ES-I3 (cell line): Measurements from ENCODE around the gene MACF1.
"Not testable (repeated sequence)": the region's sequence is repeated elsewhere in the genome, so short reads cannot be mapped to it uniquely, and the experiment has no call there.

Experiments used
- H3K36me3 ChIP-seq: 2 replicates; pipeline ENCODE4 v1.6.1; 2013; ENCODE audit warnings: mild to moderate bottlenecking, low read length, control low read depth, moderate library complexity; ENCODE audit not compliant: insufficient read depth
- H3K4me1 ChIP-seq: 2 replicates; pipeline ENCODE4 v1.6.1; 2013; ENCODE audit warnings: mild to moderate bottlenecking, control low read depth, low read length; ENCODE audit not compliant: insufficient read depth
- H3K9ac ChIP-seq: 2 replicates; pipeline ENCODE4 v1.6.1; 2013; ENCODE audit warnings: low read depth, mild to moderate bottlenecking, low read length, moderate library complexity
- H3K9me3 ChIP-seq: 2 replicates; pipeline ENCODE4 v1.6.1; 2013; ENCODE audit warnings: mild to moderate bottlenecking, low read length, moderate library complexity; ENCODE audit not compliant: control insufficient read depth, insufficient read depth

The MACF1 gene

DNA sequence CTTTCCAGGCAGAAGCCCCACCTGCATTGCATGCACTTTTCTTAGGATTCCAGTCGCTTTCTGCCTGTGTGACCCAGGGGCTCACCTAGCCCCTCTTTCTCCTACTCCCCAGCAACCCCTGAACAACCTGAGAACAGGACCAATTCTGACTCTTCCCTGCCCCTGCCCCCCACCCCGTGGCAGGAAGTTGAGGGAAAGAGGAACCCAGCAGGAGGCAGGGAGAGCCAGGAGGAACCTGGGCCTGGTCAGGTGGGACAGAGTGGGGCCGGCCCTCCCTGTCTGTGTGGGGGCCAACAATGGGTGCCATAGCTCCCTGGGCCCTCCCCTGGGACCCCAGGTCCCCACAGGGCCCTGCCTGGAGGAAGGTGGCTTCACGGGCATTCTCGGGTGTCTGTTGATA lies 293.1 kb downstream of the MACF1 start:
- Histone ChIP-seq H3K9me3 (no peaks in the 10 kb centered on the region), H3K4me1 (0 out of 2 replicates have a peak, but pooled peaks cover 8% of the 10 kb centered on the region), H3K9ac (no peak overlapping the region), H3K36me3 (no peaks in the 10 kb centered on the region)

DNA sequence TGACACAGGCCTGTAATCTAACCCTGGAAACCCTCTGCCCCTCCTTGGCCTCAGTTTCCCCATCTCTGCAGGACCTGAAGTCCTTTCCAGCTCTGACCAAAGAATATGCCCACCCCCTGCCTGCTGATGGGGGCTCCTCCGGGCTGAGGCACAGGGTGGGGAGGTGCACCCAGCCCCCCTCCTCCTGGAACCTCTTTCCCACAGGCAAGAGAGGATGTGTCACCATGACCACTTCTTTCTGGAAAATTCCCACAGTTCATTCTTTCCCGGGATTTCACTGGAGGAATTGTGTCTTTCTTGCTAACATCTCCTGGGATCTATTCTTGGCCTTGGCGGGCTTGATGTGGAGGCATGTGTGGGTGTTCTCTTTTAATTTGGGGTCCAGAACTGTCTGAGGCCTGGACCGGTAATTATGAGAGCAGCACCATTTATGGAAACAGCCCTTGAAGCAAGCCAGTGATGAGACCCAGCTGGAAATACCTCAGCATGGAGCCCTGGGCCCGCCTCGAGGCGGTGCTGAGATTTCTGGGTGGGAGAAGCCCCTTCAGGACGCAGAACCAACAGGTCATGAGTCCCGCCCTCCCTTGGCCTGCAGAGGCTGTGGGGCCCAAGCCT lies 293.7 kb downstream of the MACF1 start:
- not testable (repeated sequence) for H3K4me1 ChIP-seq, H3K36me3 ChIP-seq, H3K9ac ChIP-seq, H3K9me3 ChIP-seq

DNA sequence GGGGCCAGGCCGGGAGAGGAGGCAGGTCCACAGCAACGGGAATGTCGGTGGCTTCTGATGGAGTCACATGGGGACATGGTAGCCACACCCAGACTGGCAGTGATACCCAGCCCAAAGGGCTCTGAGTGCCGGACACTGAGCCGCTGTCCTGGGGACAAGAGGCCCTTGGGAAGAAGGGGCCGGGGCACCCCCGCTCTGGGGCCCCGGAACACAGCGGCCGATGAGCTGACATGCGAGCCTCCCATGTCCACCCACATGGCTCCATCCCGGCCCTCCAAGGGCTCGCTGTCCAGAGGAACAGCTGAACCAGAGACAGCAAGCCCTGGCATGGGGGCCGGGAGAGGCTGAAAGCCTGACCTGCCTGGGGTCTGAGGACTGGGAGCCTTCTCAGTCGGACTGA lies 294.3 kb downstream of the MACF1 start:
- not testable (repeated sequence) for H3K36me3 ChIP-seq, H3K9me3 ChIP-seq, H3K9ac ChIP-seq, H3K4me1 ChIP-seq

DNA sequence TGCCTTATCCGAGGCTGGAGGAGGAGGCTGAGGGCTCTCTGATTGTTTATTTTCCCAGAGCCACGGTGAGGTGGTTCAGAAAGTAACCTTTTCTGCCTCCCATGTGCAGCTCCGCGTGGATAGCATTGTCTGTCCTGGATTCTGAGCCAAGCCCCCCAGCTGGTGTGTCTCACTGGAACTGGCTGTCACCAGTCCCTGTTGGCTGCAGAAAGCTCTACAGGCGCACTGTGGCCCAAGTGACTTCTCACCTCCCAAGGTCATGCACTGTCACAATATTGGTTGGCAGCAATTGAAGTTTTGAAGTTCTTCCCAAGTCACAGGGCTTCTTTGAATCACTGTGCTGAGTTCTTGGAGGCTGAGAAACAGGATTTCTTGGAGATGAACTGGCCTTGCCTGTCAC lies 295.2 kb downstream of the MACF1 start:
- H3K36me3 ChIP-seq: no peaks in the 10 kb centered on the region
- H3K4me1 ChIP-seq: 0 out of 2 replicates have a peak, but pooled peaks cover 8% of the 10 kb centered on the region
- H3K9me3 ChIP-seq: no peaks in the 10 kb centered on the region
- no peak overlapping the region for H3K9ac ChIP-seq

DNA sequence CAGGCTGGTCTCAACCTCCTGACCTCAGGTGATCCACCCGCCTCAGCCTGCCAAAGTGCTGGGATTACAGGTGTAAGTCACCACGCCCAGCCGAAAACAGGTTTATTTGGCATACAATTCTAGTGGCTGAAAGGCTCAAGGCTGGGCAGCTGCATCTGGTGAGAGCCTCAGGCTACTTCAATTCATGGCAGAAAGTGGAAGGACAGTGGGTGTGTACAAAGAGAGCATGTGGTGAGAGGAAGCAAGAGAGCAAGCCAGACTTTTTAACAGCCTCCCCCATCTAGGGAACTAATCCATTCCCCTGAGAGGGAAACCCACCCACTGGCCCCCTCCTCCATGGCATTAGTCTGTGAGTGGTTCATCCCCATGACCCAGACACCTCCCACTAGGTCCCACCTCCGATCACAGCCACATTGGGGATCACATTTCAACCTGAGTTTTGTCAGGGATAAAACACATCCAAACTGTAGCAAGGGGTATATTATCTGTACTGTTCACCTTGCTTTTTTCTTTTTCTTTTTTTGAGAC lies 296.4 kb downstream of the MACF1 start:
- Histone ChIP-seq H3K9me3 (no peaks in the 10 kb centered on the region), H3K9ac (no peak overlapping the region), H3K36me3 (no peaks in the 10 kb centered on the region), H3K4me1 (0 out of 2 replicates have a peak, but pooled peaks cover 8% of the 10 kb centered on the region)

DNA sequence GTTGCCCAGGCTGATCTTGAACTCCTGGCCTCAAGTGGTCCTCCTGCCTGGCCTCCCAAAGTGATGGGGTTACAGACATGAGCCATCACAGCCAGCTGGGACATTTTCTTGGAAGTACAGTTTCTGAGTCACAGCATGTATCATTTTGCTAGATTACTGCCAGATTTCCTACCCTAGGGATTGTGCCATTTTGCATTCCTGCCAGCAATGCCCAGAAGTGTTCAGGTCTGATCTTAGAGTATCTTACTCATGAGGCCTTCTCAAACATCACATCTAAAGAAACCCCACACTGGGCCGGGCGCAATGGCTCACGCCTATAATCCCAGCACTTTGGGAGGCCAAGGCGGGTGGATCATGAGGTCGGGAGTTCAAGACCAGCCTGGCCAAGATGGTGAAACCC lies 297.2 kb downstream of the MACF1 start:
- Histone ChIP-seq H3K9ac (no peak overlapping the region), H3K9me3 (no peaks in the 10 kb centered on the region), H3K4me1 (0 out of 2 replicates have a peak, but pooled peaks cover 8% of the 10 kb centered on the region), H3K36me3 (no peaks in the 10 kb centered on the region)

DNA sequence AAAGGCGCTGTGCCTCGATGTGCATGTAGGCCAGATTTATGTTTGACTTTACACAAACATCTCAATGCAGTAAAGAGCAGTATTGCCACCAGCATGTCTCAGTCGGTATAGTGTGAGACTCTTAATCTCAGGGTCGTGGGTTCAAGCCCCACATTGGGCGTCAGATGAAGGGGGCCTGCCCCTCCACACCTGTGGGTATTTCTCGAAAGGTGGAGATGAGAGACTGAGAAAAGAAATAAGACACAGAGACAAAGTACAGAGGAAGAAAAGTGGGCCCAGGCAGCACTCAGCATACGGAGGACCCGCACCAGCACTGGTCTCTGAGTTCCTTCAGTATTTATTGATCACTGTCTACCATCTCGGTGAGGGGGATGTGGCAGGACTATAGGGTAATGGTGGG lies 299.9 kb downstream of the MACF1 start:
- not testable (repeated sequence) for H3K4me1 ChIP-seq, H3K9me3 ChIP-seq, H3K9ac ChIP-seq, H3K36me3 ChIP-seq

DNA sequence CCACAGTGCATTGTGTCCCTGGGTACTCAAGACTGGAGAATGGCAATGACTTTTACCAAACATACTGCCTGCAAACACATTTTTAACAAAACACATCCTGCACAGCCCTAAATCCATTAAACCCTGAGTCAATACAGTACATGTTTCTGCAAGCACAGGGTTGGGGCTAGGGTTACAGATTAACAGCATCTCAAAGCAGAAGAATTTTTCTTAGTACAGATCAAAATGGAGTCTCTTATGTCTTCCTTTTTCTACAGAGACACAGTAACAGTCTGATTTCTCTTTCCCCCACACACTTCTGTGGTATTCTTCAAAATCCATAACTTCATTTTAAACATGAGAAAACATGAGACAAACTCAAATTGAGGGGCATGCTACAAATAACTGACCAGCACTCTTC lies 300.8 kb downstream of the MACF1 start:
- Histone ChIP-seq H3K4me1 (no peaks in the 10 kb centered on the region; the same call in 1 of the 2 replicates), H3K36me3 (no peaks in the 10 kb centered on the region), H3K9ac (no peak overlapping the region), H3K9me3 (no peaks in the 10 kb centered on the region)

DNA sequence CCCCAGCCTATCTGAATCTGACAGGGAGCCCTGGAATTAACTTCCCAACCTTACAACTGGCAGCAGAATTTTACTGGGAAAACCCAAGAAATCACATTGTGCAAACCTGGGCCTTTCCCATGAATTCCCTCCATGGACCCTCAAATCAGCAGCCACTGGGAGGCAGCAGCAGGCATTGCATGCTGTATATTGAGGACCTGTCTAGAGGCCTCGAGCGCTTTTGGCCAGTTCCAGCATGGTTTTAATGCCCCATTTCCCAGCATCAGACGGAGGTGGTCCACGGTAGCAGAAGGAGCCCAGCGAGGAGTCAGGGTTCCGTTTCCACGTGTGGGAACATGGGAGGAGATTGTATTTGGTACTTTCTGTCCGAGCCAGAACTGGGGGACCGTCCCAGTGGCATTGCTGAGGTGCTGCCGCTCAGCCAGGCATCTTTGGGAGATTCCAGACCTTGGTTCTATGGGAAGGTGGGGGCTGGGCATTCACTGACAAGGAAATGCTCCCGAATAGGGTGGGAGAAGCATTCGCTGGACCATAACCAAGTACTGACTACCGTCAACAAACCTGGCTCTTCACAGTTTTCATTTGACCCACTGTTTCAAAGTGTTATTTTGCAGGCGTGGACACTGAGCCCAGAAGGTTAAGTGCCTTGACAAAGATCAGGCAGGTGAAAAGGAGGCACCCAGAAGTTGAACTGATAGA lies 302.9 kb downstream of the MACF1 start:
- no peaks in the 10 kb centered on the region; the same call in 1 of the 2 replicates for H3K4me1 ChIP-seq
- H3K9ac ChIP-seq: no peak overlapping the region
- H3K9me3 ChIP-seq: no peaks in the 10 kb centered on the region
- no peaks in the 10 kb centered on the region for H3K36me3 ChIP-seq

DNA sequence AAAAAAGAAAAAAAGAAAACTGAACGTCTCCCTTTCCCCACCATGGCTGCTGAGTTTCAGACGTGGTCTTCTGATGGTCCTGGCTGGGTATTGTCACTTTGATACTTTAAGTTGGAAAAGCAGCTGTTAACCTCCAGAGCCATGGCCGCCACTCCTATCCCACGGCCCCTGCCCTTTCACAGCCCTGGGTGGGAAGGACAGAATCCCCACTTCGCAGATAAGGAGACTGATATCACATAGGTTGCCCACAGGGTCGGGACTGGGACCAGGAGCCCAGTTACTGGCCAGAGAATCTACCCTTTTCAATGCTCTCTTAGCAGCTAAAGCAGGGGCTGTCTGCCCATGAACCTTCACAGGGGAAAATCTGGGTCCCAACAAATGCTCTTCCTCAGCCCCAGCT lies 303.8 kb downstream of the MACF1 start:
- no peaks in the 10 kb centered on the region for H3K9me3 ChIP-seq
- no peaks in the 10 kb centered on the region; the same call in 1 of the 2 replicates for H3K4me1 ChIP-seq
- no peaks in the 10 kb centered on the region for H3K36me3 ChIP-seq
- no peak overlapping the region for H3K9ac ChIP-seq

DNA sequence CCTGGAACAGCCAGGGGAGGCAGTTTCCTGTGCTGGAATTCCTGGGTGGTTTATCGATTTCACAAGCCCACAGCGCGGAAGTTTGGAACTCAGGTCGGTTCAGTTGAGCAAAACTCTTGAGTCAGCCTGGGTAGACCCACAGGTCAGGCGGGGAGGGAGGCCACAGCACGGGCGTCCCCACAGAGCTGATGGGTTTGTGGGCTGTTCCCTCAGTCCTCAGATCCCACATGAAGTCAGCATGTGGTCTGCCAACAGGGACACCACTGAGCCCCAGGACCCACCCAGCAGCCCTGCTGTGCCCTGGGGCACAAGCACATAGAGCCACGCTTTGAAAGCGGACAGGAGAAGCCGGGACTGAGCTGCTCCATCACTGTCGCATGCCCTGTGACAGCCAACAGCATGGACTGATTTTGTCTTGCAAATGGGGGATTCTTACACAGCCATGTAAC lies 304.4 kb downstream of the MACF1 start:
- Histone ChIP-seq H3K4me1 (no peaks in the 10 kb centered on the region; the same call in 1 of the 2 replicates), H3K9me3 (no peaks in the 10 kb centered on the region), H3K9ac (no peak overlapping the region), H3K36me3 (no peaks in the 10 kb centered on the region)

DNA sequence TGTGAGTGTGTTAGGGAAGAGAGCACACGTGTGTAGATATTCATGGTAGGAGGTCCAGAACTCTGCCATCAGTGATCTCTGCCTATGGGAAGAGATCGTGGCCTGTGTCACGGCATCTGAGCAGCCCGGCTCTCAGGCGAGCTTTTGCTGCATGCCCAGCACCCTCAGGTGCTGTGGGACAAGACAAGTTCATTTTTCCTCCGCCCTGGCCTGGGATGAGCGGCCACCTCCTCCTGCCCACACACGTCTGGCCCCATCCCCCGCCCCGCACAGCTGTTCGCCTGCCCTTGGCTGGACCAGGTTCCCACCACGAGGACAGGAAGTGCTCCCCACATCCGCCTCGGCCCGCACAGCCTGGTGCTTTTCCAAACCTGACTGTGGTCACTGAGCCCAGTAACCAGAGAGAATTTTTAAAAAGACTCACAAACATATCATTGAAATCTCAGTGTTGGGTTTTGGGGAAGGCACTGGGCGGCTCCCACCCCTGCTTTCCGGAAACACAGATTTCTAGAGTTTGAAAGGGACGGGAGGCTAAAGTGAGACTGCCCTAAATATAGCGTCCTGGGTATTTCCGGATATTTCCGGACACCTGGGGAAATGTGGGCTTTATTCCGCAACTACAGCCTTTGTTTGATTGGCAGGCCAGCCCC lies 305.0 kb downstream of the MACF1 start:
- H3K36me3 ChIP-seq: no peaks in the 10 kb centered on the region
- no peak overlapping the region for H3K9ac ChIP-seq
- no peaks in the 10 kb centered on the region for H3K9me3 ChIP-seq
- H3K4me1 ChIP-seq: no peaks in the 10 kb centered on the region; the same call in 1 of the 2 replicates

DNA sequence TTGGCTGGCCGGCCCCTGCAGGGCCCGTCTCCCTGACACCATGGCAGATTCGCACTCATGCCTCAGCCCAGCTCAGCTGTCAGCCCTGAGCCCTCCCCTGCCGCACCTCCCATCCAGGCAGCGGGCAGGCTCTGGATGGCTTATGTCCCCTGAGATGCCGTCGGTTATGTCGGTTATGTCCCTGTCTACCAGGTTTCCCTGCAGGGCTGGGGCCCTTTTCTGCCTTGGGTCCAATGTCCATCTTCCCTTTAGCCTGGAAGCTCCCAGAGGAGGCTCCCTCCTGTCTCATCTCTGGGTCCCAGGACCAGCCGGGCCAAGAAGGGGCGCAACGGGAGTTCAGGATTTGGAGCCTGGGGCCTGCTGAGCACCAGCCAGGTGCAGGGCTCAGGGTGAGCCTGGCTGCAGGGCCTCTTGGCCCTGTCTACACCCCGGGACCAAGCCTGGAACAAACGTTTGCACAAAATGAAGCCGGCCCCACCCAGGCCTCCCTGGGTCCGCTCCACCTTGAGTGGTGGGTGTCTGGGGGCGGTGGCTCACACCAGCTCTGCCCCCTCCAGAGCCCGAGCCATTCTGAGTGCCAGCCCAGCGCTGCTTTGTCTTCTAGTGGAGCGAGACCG lies 306.2 kb downstream of the MACF1 start:
- H3K9ac ChIP-seq, H3K36me3 ChIP-seq, H3K4me1 ChIP-seq, H3K9me3 ChIP-seq: not testable (repeated sequence)

DNA sequence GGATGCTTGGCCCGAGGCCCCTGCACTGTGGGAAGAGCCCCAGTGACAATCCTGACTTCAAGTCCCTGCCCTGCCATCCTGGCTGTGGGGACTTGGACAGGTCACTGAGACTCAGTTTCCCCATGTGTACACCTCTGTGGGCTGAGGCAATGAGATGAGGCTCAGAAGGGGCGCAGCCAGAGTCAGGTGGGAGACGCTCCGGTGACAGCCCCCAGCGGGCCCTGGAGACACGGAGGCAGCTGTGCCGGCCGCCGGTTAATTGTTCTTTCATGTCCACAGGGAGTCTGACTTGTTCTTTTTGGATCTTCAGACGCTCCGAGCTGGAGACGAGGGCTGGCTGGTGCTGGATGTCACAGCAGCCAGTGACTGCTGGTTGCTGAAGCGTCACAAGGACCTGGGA lies 307.0 kb downstream of the MACF1 start:
- not testable (repeated sequence) for H3K9me3 ChIP-seq, H3K9ac ChIP-seq, H3K36me3 ChIP-seq, H3K4me1 ChIP-seq
